Measurements from ENCODE around the gene MBTPS2.

GRCh38 chrX:21934414-21934813 lies 95.0 kb downstream of the MBTPS2 start:
- no peak for TF ChIP-seq GATA3 (IDR thresholded peaks at IDR 0.05; ENCODE audit: low read depth, low read length)
- TF ChIP-seq GATA2 (IDR thresholded peaks at IDR 0.05; ENCODE audit: low read depth, low read length), result no peak

All from SH-SY5Y (cell line).